HG03378 (cell line): ENCODE measurements around the gene ZP1.

ENCODE experiments used
- ATAC-seq: cut with Tn5 transposase; IDR thresholded peaks from one replicate; pipeline ENCODE4 v1.9.1; 2021; ENCODE audit warnings: mild to moderate bottlenecking, moderate library complexity; ENCODE audit not compliant: unreplicated experiment

The ZP1 gene

GRCh38 chr11:60873533-60873932, 6.2 kb downstream of the ZP1 start:
- ATAC-seq: no peak

- ATAC-seq: no peak
Observed at GRCh38 chr11:60874421-60875365, 7.4 kb downstream of the ZP1 start.

- no peak for ATAC-seq
Observed at GRCh38 chr11:60875366-60876167, 8.2 kb downstream of the ZP1 start.

- ATAC-seq: no peak
Observed at GRCh38 chr11:60876168-60876485, 8.8 kb downstream of the ZP1 start.

- ATAC-seq: no peak
Observed at GRCh38 chr11:60878245-60879101, 11.1 kb downstream of the ZP1 start.

GRCh38 chr11:60879104-60879503, 11.8 kb downstream of the ZP1 start:
- ATAC-seq: no peak

GRCh38 chr11:60879971-60880588, 12.7 kb downstream of the ZP1 start:
- no peak for ATAC-seq

- ATAC-seq: no peak
Observed at GRCh38 chr11:60880643-60881282, 13.4 kb downstream of the ZP1 start.

GRCh38 chr11:60887556-60887955, 20.2 kb downstream of the ZP1 start:
- no peak for ATAC-seq

GRCh38 chr11:60889869-60890311, 22.5 kb downstream of the ZP1 start:
- no peak for ATAC-seq

- no peak for ATAC-seq
Observed at GRCh38 chr11:60890696-60891095, 23.4 kb downstream of the ZP1 start.

- no peak for ATAC-seq
Observed at GRCh38 chr11:60891103-60891741, 23.9 kb downstream of the ZP1 start.

- ATAC-seq: no peak
Observed at GRCh38 chr11:60895687-60896086, 28.3 kb downstream of the ZP1 start.

- ATAC-seq: no peak
Observed at GRCh38 chr11:60897496-60897895, 30.2 kb downstream of the ZP1 start.

GRCh38 chr11:60899046-60899936, 31.9 kb downstream of the ZP1 start:
- peak; percentile 54 for ATAC-seq

- ATAC-seq: no peak
Observed at GRCh38 chr11:60899977-60900376, 32.6 kb downstream of the ZP1 start.

GRCh38 chr11:60900673-60901404, 33.5 kb downstream of the ZP1 start:
- no peak for ATAC-seq

- ATAC-seq: no peak
Observed at GRCh38 chr11:60902625-60903024, 35.3 kb downstream of the ZP1 start.
